EL (cell line): ENCODE measurements around the gene TOLLIP.
"Not testable (repeated sequence)": the region's sequence is repeated elsewhere in the genome, so short reads cannot be mapped to it uniquely, and the experiment has no call there.

Source experiments
- DNase-seq: peaks from one replicate; pipeline ENCODE4 v3.0.0-alpha.2; 2016

The TOLLIP gene

GRCh38 chr11:1343391-1344055 lies 34.1 kb upstream of the TOLLIP start:
- no peak for DNase-seq

DNA sequence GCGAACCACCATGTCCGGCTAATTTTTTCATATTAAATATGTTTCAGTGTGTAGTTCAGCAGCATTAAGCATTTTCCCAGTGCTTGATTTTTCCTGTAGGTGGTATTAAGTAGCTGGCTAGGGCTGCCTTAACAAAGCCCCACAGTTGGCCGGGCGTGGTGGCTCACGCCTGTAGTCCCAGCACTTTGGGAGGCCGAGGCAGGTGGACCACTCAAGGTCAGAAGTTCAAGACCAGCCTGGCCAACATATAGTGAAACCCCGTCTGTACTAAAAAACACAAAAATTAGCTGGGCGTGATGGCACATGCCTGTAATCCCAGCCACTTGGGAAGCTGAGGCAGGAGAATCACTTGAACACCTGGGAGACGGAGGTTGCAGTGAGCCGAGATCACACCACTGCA lies 33.5 kb upstream of the TOLLIP start:
- DNase-seq: no peak

DNA sequence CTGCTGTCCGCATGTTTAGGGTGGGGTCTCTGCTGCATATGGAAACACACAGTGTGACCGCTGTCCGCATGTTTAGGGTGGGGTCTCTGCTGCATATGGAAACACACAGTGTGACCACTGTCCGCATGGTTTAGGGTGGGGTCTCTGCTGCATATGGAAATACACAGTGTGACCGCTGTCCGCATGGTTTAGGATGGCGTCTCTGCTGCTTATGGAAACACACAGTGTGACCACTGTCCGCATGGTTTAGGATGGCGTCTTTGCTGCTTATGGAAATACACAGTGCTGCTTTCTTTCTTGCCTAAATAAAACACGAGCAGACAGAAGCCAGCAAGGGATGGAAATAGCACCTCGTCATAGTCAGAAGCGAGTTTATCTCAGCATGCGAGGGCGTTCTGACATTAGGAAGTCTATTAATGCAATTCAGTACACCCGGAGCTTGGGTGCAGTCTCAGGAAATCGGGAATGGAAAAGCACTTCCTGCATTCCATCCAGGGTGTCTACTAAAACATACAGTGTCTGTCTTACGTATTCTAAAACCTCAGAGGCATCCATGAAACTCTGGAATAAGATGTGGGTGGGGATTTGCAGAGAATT lies 32.6 kb upstream of the TOLLIP start:
- peak; percentile 11 for DNase-seq

DNA sequence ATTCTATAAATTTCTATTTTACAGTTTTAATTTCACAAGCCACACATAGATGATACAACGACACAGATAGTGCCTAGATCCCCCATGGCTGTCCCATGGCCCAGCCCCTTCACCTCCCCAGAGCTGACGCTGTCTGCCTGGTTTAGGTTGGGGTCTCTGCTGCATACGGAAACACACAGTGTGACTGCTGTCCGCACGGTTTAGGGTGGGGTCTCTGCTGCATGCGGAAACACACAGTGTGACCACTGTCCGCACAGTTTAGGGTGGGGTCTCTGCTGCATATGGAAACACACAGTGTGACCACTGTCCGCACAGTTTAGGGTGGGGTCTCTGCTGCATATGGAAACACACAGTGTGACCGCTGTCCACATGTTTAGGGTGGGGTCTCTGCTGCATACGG lies 31.8 kb upstream of the TOLLIP start:
- not testable (repeated sequence) for DNase-seq

DNA sequence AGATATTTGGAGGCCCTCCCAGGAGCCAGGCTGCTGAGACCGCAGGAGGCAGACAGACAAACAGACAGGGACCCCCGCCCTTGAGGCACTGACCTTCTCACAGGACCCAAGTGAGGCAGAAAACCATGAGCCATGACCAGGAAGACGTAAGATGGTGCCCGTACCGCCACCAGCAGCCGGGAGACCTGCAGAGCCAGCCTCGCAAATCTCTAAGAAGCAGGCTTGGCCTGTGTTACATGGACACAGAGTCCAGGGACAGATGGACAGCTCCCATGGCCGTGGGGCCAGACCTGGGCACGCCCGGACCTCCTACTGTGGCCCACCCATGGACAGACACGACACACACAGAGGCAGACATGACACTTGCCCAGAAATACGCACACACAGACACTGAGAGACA lies 30.7 kb upstream of the TOLLIP start:
- no peak for DNase-seq

- DNase-seq: no peak
Measured at GRCh38 chr11:1339066-1339675, 29.7 kb upstream of the TOLLIP start.

DNA sequence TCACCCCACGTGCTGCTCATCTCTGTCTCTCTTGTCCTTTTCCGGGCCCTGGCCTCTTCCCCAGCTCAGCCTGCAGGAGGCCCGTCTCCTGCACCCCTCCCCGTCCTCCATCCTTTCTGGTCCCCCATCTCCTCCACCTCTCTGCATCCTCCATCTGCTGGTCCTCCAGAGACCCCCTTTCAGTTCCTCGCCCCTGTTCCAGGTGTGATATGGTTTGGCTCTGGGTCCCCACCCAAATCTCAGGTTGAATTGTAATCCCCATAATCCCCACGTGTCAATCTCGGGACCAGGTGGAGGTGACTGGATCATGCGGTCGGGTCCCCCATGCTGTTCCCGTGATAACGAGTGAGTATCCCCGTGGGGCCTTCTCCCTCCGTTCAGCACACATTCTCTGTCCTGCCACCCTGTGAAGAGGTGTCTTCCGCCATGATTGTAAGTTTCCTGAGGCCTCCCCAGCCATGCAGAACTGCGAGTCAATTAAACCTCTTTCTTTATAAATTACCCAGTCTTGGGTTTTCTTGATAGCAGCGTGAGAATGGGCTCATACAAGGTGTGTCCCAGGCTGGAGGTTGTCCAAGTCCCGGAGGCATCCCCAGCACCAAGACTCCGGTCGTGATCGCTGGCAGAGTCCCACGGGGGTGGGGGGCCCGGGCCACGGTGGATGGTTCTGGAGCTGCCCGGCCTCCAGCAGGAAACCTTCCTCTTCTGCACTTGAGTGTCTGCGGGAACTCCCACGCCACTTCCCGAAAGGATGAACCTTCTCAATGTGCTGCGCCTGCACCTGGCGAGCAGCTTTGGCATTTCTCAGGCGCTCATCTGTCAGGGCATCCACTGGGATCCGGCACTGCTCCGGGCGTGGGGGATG lies 29.0 kb upstream of the TOLLIP start:
- DNase-seq: no peak

DNA sequence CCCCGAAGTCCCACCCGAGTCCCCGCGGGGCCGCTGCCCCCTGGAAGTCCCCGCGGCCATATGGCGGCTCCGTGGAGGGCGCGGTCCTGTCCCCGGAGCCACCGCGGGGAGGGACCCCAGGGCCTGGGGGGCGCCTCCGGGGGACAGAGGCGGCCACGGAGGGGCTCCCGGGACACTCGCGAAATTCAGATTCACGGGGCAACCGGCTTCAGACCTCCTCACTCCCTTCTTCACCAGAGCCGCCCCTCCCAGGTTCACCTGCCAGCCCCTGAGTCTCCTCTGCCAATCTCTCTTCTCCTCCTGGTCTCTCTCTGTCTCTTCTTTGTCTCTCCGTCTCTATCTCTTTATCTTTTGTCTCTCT lies 28.2 kb upstream of the TOLLIP start:
- no peak for DNase-seq

DNA sequence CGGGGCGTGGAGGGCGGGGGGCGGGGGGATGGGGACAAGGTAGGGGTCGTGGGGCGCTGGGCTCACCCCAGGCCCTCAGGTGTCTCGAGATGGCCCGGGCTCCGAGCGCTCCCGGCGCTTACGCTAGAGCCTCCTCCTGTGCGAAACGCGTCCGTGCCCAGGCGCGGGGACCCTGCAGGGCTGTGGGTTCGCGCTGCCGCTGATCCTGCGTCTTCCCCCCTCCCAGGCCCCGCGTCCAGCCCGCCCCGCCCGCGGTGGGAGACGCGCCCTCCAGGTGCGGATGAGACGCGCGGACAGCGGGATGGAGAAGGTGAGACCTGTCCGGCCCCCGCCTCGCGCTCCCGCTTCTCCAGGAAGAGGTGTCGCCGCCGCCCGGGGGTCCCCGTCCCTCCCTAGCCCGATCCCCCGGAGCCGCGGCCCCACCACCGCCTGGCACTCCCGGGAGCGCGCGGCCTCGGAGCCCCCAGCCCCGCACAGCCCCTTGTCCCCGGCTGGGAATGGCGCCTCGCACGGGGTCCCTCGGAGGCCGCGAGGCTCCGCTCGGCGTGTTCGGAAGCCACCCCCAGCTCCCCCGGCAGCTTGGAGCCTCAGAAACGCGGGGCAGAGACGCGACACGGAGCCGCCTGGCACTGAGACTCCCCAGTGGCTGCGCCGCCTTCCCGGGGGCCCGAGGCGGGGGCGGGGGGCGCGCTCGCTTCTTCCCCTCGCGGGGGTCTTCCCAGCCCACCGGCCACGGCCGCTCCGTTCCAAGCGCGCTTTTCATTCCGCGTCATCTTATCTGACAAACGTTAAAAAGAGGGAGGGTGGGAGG lies 27.6 kb upstream of the TOLLIP start:
- DNase-seq: peak; percentile 10

- peak; percentile 46 for DNase-seq
Measured at GRCh38 chr11:1335811-1336761, 26.7 kb upstream of the TOLLIP start.

- no peak for DNase-seq
Measured at GRCh38 chr11:1335264-1335810, 25.9 kb upstream of the TOLLIP start.

DNA sequence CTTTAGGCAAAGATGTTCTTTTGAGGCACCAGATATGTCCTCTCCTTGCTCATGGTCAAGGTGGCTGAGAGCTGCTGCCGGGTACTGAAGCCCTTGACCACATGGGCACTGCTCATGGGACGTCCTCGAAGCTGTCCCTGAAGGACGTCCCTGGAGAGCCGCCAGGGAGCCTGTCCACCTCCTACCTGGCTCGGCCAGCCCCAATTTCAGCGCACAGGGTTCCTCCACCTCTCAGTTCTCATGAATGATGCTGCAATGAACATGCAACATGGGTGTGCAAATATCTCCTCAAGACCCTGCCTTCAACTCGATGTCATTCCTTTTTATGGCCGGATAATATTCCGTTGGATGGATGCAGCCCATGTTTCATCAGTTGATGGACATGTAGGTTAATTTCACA lies 24.4 kb upstream of the TOLLIP start:
- no peak for DNase-seq

DNA sequence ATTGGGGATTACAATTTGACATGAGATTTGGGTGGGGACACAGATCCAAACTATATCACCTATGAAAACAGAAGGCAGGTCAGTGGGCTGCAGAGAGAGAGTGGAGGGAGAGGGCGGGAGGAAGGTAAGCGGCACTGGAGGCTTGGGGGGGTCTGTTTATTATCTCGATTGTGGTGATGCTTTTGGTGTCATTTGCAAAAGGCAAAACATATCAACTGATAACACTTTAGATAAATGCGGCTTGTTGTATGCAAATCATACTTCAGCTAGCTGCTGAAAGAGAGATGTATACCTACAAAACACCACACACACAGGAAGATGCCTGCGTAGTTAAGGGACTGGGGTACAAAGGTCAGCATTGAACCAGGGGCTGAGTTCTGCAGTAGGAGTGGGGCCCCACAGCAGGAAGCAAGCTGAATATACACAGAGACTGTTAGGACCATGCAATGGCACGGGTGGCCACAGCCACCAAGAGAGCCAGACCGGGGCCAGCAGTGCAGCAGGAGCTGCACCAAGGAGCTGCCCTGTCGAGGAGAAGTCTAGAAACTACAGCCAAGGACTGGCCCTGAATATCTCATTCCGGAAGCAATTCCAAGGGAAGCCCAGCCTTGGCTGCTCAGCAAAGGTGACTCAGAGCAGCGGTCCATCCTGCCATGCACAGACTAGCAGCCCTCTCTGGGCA lies 23.8 kb upstream of the TOLLIP start:
- DNase-seq: no peak

DNA sequence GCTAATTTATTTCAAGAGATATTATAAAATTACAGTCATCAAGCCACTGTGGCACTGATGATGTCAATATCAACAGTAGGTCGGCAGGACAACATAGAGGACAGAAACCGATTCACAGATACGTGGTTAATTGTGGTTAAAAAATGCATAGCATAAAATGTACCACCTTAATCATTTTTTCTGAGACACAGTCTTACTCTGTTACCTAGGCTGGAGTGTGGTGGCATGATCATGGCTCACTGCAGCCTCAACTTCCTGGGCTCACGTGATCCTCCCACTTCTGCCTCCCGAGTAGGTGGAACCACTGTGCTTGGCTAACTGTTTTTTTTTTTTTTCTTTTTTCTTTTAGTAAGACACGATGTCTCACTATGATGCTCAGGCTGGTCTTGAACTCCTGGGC lies 21.0 kb upstream of the TOLLIP start:
- no peak for DNase-seq

GRCh38 chr11:1327064-1327460 lies 17.6 kb upstream of the TOLLIP start:
- no peak for DNase-seq

DNA sequence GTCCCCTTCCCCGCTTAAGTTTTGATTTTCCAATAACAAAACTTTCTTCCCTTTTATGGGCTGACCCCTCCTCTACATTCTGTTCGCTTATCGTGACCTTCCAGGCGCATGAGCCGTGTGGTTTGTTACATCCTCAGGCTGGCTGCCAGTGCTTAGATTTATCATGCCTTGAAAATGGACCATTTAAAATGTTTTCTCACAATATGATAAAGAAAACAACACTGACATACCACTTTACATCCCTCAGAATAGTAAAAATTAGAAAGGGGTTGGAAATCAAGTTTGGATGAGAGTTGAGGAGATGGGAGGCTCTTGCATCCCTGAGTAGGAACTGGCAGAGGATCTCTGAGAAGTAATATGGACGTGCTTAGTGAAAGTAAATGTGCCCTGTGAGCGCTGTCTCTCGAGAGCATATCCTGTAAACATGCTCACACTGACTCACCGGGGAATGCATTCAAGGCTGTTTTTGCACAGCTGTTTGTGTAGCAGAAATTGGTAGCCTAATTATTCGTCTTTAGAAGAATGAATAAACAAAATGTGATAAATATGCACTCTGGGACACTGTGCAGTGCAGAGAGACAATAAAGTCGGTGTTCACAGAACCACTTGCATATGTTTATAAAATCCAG lies 17.1 kb upstream of the TOLLIP start:
- peak; percentile 25 for DNase-seq

DNA sequence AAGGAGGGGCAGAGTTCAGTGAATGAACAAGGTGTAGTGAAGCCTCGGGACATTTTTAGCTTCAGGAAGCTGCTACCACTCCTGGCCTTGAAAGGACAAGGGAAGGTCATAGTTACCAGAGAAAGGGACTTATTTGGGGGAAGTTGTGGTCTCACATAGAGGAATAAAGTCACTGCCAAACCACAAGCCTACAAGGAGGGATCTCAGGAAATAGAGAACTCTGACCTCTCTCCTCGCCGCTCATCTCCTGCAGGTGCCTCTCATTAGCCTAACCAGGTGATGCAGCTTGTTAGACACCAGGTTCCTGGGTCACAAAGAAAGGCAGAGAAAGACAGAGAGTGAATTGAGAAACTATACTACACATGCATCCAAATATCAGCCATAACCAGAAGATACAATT lies 14.3 kb upstream of the TOLLIP start:
- no peak for DNase-seq

DNA sequence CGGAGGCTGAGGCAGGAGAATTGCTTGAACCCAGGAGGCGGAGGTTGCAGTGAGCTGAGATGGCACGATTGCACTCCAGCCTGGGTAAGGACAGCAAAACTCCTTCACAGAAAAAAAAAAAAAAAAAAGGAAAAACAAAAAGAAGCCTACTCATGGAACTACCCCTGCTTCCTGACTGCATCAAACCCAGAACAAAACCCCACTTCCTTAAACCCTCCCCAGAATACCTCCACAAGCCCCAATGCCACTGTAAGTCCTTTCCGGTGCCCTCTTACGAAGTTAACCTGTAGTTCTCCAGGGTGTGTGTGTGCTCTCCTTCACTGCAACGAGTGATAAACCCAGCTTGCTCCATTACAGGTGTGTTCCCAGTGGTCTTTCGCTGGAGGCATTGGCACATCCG lies 8.6 kb upstream of the TOLLIP start:
- DNase-seq: no peak

DNA sequence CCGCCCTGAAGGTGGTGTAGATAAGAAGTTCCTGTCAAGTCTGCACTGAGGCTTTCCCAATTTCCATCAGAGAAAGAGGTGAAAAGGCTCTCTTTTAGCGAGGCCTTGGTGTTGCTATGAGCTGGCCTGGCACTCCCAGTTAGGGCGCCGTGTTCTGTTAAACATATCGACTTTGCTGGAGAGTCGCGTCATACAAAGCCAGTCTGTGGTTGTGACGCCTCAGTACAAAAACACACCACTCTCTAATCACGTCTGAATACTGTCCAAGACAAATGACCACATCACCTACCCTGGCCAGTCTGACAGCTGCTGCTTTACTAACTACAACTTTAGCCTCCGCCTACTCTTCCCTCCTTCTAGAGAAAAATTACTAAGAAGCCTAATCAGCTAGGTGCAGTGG lies 8.0 kb upstream of the TOLLIP start:
- no peak for DNase-seq

GRCh38 chr11:1310772-1311468 lies 1.5 kb upstream of the TOLLIP start:
- DNase-seq: no peak
